ENCODE measurements around the gene ERMN.

Gene ERMN

GRCh38 chr2:157327621-157328500 lies 2.2 kb upstream of the ERMN start:
- DNase-seq: no peak

GRCh38 chr2:157327200-157327599 lies 1.6 kb upstream of the ERMN start:
- DNase-seq: no peak

GRCh38 chr2:157326698-157327097 lies 1.1 kb upstream of the ERMN start:
- no peak for DNase-seq

- no peak for DNase-seq
These were observed 1.2 kb downstream of the ERMN start for GRCh38 chr2:157324331-157324843.

- DNase-seq: no peak
These were observed 3.2 kb downstream of the ERMN start for GRCh38 chr2:157322432-157322831.

GRCh38 chr2:157321466-157321865 lies 4.2 kb downstream of the ERMN start:
- no peak for DNase-seq

GRCh38 chr2:157320409-157320808 lies 5.2 kb downstream of the ERMN start:
- DNase-seq: no peak

GRCh38 chr2:157319795-157320194 lies 5.8 kb downstream of the ERMN start:
- no peak for DNase-seq

GRCh38 chr2:157318884-157319283 lies 6.7 kb downstream of the ERMN start:
- no peak for DNase-seq

- no peak for DNase-seq
These were observed 9.7 kb downstream of the ERMN start for GRCh38 chr2:157315901-157316300.

- no peak for DNase-seq
These were observed 12.6 kb downstream of the ERMN start for GRCh38 chr2:157312866-157313486.

- no peak for DNase-seq
These were observed 13.9 kb downstream of the ERMN start for GRCh38 chr2:157311706-157312105.

- no peak for DNase-seq
These were observed 15.7 kb downstream of the ERMN start for GRCh38 chr2:157309878-157310277.

- no peak for DNase-seq
These were observed 18.6 kb downstream of the ERMN start for GRCh38 chr2:157307021-157307420.

- no peak for DNase-seq
These were observed 19.9 kb downstream of the ERMN start for GRCh38 chr2:157305723-157306110.

GRCh38 chr2:157304811-157305722 lies 20.6 kb downstream of the ERMN start:
- DNase-seq: no peak

GRCh38 chr2:157303612-157304011 lies 22.0 kb downstream of the ERMN start:
- DNase-seq: no peak

GRCh38 chr2:157302492-157303099 lies 23.0 kb downstream of the ERMN start:
- DNase-seq: no peak

- DNase-seq: no peak
These were observed 24.3 kb downstream of the ERMN start for GRCh38 chr2:157301307-157301706.

- no peak for DNase-seq
These were observed 28.7 kb downstream of the ERMN start for GRCh38 chr2:157296958-157297357.

- DNase-seq: no peak
These were observed 29.1 kb downstream of the ERMN start for GRCh38 chr2:157296490-157296889.

GRCh38 chr2:157292853-157293252 lies 32.8 kb downstream of the ERMN start:
- DNase-seq: no peak

GRCh38 chr2:157291018-157291417 lies 34.6 kb downstream of the ERMN start:
- no peak for DNase-seq
